ENCODE measurements around the gene SYNE1. TPM values are rescaled to one million over a fixed set of nuclear protein-coding genes. Genes with fewer than 3 reads are reported as not detected.

SYNE1 gene
- total and polyA plus RNA-seq, 4 donors = 10.2 to 105 (median 24.5) TPM

- no peaks in the 10 kb centered on the region for H3K9me3 ChIP-seq (ENCODE audit: control insufficient read depth in 4 of 4, low read length in 3 of 4)
- H3K27me3 ChIP-seq (ENCODE audit: control insufficient read depth in 4 of 4, insufficient read depth in 4 of 4, low read length in 3 of 4) = no peaks in the 10 kb centered on the region
- H3K4me3 ChIP-seq (ENCODE audit: low read depth in 1 of 3, low read length in 3 of 3) = no peak overlapping the region
- H3K36me3 ChIP-seq (ENCODE audit: control insufficient read depth in 4 of 4, insufficient read depth in 3 of 4, low read depth in 1 of 4, low read length in 3 of 4) = no peaks in the 10 kb centered on the region
- no peak overlapping the region for H3K27ac ChIP-seq (ENCODE audit: low read depth in 1 of 2, low read length in 2 of 2)
- H3K4me1 ChIP-seq (ENCODE audit: control insufficient read depth in 4 of 4, insufficient read depth in 4 of 4, low read length in 3 of 4) = no peaks in the 10 kb centered on the region
- TF ChIP-seq, protein P1, sequence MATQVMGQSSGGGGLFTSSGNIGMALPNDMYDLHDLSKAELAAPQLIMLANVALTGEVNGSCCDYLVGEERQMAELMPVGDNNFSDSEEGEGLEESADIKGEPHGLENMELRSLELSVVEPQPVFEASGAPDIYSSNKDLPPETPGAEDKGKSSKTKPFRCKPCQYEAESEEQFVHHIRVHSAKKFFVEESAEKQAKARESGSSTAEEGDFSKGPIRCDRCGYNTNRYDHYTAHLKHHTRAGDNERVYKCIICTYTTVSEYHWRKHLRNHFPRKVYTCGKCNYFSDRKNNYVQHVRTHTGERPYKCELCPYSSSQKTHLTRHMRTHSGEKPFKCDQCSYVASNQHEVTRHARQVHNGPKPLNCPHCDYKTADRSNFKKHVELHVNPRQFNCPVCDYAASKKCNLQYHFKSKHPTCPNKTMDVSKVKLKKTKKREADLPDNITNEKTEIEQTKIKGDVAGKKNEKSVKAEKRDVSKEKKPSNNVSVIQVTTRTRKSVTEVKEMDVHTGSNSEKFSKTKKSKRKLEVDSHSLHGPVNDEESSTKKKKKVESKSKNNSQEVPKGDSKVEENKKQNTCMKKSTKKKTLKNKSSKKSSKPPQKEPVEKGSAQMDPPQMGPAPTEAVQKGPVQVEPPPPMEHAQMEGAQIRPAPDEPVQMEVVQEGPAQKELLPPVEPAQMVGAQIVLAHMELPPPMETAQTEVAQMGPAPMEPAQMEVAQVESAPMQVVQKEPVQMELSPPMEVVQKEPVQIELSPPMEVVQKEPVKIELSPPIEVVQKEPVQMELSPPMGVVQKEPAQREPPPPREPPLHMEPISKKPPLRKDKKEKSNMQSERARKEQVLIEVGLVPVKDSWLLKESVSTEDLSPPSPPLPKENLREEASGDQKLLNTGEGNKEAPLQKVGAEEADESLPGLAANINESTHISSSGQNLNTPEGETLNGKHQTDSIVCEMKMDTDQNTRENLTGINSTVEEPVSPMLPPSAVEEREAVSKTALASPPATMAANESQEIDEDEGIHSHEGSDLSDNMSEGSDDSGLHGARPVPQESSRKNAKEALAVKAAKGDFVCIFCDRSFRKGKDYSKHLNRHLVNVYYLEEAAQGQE (IDR thresholded peaks at IDR 0.05) = no peak
- TF ChIP-seq, protein P2, sequence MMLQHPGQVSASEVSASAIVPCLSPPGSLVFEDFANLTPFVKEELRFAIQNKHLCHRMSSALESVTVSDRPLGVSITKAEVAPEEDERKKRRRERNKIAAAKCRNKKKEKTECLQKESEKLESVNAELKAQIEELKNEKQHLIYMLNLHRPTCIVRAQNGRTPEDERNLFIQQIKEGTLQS (IDR thresholded peaks at IDR 0.05) = no peak
- no peak for TF ChIP-seq TAF1 (conservative IDR thresholded peaks at IDR 0.05)
- TF ChIP-seq EGR1 (IDR thresholded peaks at IDR 0.05; ENCODE audit: low read depth in 2 of 2) = no peak
- no peak for TF ChIP-seq NR2F2 (IDR thresholded peaks at IDR 0.05)
- TF ChIP-seq RXRA (IDR thresholded peaks at IDR 0.05) = no peak
- TF ChIP-seq JUND (IDR thresholded peaks at IDR 0.05) = no peak
- no peak for TF ChIP-seq MAX (IDR thresholded peaks at IDR 0.05)
- no peak for TF ChIP-seq HNF4G (IDR thresholded peaks at IDR 0.05)
- 71% methylated on average over 1 of the region's 1 CpG for WGBS
- no peak for DNase-seq (ENCODE audit: low spot score)
- no peak overlapping the region for H3K9ac ChIP-seq (ENCODE audit: low read depth in 1 of 2, low read length in 2 of 2)
Observed at GRCh38 chr6:152087701-152088100, 549.5 kb downstream of the SYNE1 start.

- TF ChIP-seq RXRA (IDR thresholded peaks at IDR 0.05) (no peak), CTCF (IDR thresholded peaks at IDR 0.05; ENCODE audit: low read depth, low read length, missing input control) (no peak), HNF4G (IDR thresholded peaks at IDR 0.05) (no peak), GABPA (IDR thresholded peaks at IDR 0.05 in 1 of 2, conservative IDR thresholded peaks at IDR 0.05 in 1 of 2) (no peak), MAX (IDR thresholded peaks at IDR 0.05) (no peak), YY1 (IDR thresholded peaks at IDR 0.05) (no peak), RAD21 (IDR thresholded peaks at IDR 0.05) (no peak), TAF1 (conservative IDR thresholded peaks at IDR 0.05) (no peak)
- TF ChIP-seq, protein P2 (IDR thresholded peaks at IDR 0.05) = no peak
- TF ChIP-seq, protein P3, sequence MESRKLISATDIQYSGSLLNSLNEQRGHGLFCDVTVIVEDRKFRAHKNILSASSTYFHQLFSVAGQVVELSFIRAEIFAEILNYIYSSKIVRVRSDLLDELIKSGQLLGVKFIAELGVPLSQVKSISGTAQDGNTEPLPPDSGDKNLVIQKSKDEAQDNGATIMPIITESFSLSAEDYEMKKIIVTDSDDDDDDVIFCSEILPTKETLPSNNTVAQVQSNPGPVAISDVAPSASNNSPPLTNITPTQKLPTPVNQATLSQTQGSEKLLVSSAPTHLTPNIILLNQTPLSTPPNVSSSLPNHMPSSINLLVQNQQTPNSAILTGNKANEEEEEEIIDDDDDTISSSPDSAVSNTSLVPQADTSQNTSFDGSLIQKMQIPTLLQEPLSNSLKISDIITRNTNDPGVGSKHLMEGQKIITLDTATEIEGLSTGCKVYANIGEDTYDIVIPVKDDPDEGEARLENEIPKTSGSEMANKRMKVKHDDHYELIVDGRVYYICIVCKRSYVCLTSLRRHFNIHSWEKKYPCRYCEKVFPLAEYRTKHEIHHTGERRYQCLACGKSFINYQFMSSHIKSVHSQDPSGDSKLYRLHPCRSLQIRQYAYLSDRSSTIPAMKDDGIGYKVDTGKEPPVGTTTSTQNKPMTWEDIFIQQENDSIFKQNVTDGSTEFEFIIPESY (IDR thresholded peaks at IDR 0.05) = no peak
- TF ChIP-seq, protein P1 (IDR thresholded peaks at IDR 0.05) = no peak
- no peak overlapping the region for H3K9ac ChIP-seq (ENCODE audit: low read depth in 1 of 2, low read length in 2 of 2)
- H3K4me1 ChIP-seq (ENCODE audit: control insufficient read depth in 4 of 4, insufficient read depth in 4 of 4, low read length in 3 of 4) = no peaks in the 10 kb centered on the region
- no peaks in the 10 kb centered on the region for H3K27me3 ChIP-seq (ENCODE audit: control insufficient read depth in 4 of 4, insufficient read depth in 4 of 4, low read length in 3 of 4)
- no peaks in the 10 kb centered on the region for H3K9me3 ChIP-seq (ENCODE audit: control insufficient read depth in 4 of 4, low read length in 3 of 4)
- H3K27ac ChIP-seq (ENCODE audit: low read depth in 1 of 2, low read length in 2 of 2) = no peak overlapping the region
- no peak overlapping the region for H3K4me3 ChIP-seq (ENCODE audit: low read depth in 1 of 3, low read length in 3 of 3)
- DNase-seq (ENCODE audit: low spot score) = no peak
- WGBS = 84% methylated on average over 2 of the region's 2 CpGs
- no peaks in the 10 kb centered on the region for H3K36me3 ChIP-seq (ENCODE audit: control insufficient read depth in 4 of 4, insufficient read depth in 3 of 4, low read depth in 1 of 4, low read length in 3 of 4)
Observed at GRCh38 chr6:152087096-152087495, 550.1 kb downstream of the SYNE1 start.
